K562 treated with DMSO at 1 percent for 12 hours (cell line): Measurements from ENCODE around the gene MAPK12. TPM values are rescaled to one million over a fixed set of nuclear protein-coding genes. Genes with fewer than 3 reads are reported as not detected.

ENCODE experiments used
- total RNA-seq: library from RNA; unstranded; fragments of 300-600 nt; gene quantifications from 2 replicates; pipeline ENCODE4 v1.2.3, GENCODE V29; 2022; ENCODE audit not compliant: insufficient read depth

MAPK12 gene
- 18.9 and 24.6 TPM in 2 replicates for total RNA-seq

DNA sequence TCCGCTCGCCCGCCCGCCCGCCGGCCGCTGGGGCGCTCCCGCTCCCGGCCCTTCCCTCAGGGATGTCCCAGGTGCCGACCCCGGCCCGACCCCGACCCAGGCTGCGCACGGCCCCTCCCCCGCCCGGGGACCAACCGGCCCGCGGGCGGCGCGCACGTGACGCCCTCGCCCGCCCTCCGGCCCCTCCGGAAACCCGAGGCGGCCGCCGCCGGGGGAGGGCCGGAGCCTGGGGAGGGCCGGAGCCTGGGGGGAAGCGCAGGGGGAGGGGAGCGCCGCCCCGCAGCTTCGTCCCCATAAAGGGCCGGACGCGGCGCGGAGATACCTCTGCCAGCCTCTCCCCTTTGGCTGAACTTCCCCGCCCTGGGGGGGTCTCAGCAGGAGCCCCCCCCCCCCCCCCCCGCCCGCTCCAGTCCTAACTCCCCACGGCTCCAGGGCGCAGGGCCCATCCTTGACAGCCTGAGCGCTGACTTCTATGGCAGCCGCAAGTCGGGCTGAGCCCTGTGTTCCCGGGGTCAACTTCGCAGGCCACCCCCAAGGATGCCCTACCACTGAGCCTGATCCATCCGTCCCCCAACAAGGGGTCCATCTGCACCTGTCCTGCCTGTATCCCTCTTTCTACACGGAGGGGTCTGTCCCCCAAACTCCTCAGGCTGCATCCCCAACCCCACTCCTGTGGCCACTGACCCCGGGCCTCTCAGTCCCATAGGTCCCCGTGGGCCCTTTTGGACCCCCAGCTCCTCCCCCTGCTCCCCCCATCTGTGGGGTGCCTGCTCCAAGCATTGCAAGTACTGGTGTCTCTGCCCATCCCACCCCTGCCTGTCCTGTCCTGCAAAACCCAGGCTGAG, at the start of gene MAPK12:
Gene MAPK12, minus strand, starts transcription at position 69 of the 845 bp plus-strand sequence. CDS start 174 bp downstream, outside the sequence.

DNA sequence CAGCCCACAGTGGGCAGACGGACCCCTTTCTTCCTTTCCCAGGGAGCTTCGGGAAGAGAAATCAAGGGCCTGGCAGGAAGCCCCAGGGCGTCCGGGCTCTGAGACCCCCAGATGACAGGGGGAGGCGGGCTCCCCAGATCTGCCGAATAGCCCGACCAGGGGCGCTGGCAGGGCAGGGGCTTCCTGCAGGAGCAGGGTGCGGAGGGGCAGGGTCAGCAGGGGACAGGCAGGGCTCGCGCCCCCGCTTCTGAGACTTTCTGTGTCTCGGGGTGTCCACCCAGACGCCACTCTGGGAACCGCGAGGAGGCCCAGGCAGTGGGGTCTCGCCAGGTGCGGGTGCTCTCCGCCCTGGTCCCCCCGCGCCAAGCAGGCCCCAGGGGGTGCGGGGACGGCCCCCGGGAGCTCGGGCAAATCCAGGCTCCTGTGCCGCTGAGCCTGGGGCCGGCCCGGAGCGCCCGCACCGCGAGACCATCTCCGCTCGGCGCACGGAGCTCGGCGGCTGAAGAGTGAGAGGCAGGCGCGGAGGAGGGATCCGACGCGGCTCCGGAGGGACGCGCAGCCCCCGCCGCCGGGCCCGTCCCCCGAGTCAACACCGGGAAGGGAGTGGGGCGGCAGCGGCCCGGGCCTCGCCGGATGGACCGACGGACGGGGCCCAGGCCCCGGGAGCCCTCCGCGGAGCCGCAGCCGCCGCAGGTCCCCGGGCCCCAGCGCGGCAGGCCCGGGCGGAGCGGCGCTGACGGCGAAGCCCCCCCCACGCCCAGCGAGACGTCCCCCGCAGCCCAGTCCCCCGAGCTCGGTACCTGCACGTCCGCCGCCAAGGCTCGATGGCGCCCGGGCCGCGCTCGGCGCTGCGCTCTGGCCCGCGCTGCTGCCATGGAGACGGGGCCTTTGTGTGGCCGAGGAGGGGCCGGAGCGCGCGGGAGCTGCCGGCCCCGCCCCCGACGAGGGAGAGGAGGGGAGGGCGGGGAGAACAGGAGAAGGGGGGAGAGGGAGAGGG, 45.6 kb upstream of the MAPK12 start, which contains the start of gene PLXNB2:
Gene PLXNB2, minus strand, starts transcription at position 894 of the 997 bp plus-strand sequence. CDS start 17,062 bp downstream, outside the sequence.

DNA sequence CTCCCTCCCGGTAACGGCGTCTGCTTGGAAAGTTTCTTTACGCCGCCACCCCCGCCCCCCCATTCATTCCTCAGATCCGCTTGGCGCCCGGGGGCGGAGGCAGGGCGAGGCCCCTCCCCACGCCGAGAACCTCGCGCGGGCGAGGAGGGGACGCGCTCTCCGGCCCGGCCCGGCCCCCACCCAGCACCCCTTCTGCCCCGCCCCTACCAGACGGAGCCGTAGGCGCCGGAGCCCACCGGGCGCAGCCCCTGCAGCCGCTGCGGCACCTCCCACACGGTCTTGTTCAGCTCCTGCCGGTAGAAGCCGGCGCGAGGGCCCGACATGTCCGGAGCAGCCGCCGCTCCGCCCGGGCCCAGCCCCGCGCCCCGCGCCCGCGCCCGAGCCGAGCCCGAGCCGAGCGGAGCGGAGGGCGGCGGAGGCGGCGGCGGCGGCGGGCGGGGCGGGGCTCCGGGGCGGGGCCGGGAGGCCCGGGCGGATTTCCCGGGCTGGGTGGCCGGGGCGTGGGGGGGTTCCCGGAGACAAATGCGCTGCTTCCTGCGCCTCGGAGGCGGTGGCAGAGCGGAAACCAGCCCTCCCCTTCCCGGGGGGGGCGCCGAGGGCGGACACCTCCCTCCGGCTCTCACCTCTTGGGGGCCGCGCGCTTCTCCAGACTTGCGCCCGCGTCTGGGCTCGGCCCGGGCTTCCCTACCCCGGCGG, 8.6 kb upstream of the MAPK12 start, which contains the start of gene MAPK11:
Gene MAPK11, minus strand, starts transcription at position 411 of the 696 bp plus-strand sequence. Its CDS starts 88 bp downstream, at position 323.

DNA sequence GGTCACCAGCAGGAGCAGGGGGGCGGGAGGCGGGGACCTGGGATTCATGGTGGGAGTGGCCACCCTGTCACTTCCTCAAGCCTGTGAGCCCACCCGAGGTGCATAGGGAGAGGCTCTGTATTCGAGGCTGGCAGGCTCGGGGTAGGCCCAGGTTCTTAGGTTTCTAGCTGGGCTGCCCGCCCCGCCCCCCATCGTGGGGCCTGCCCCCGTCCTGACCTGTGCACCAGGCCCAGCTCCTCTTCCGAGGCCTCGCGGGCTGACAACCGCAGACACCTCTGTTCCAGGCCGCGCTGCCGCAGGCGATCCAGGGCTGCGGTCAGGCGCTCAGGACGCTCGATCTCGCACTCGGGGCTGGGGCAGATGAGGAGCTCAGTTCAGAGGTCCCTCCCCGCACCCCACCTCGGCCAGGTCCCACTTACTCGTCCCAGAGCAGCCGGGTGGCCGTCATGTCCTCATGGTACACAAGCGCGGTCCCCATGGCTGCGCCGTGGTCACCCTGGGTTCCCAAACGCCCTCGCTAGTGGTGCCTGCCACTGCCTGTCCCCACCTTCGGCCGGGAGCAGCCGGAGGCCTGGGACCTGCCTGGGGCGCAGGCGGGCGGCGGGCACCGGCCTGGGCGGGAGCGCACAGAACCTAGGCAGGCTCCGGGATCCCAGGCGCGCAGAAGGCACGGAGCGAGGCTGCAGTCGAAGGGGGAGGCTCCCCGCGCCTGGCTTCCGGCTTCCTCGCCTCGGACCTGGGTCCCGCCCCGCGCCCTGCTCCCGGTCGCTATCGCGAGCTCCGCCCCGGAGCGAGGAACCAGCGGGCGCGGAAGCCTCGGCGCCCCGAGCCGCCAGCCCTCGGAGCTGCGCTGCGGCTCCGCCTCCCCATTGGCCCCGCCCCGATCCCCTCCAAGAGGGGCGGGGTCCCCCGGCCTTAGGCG, 10.7 kb downstream of the MAPK12 start, which contains the start of gene HDAC10:
Gene HDAC10, minus strand, starts transcription at position 711 of the 922 bp plus-strand sequence. Its CDS starts 233 bp downstream, at position 478.

DNA sequence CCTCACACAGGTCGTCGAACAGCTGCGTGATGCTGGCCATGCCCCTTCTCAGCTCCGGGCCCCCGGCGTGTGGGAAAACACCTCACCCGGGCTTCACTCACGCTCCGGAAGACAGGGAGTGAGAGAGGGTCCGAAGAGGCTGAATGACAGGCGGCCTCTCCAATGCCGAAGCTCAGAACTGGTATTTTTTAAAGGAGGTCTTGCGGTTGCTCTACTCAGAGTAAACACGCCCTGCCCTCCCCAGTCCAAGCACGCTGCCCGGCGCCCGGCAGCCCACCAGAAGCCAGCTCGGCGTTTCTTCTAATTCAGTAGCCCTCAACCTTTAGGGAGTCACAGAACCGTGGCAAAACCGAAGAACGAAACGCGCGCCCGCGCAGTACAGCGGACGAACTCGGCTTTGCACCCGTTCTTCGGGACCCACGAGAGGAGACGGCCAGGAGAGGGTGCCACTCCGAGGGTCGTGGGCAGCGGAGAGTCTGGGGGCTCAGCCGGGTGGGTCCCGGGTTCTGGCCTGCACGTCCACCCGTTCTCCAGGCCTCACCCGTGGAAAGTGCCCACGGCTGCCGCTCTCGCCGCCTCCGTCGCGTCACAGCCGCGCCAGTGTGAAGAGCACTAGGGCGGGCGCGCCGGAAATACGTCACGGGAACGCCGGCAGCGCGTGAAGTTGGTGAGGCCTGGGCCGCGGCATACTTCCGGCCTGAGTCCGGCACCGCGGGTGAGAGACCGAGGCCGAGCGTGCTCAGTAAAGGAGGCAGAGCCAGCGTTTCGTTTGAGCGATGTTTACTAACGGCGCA, 16.9 kb downstream of the MAPK12 start, which contains the start of gene TUBGCP6:
Gene TUBGCP6, minus strand, starts transcription at position 604 of the 794 bp plus-strand sequence. Its CDS starts 564 bp downstream, at position 40.

Other genes starting within 250 kb of the MAPK12 start
- gene IL17REL, start 248.9 kb downstream of the MAPK12 start, total RNA-seq, result 0.16 TPM in 1 of 2 replicates, not detected in the other
- gene TTLL8, start 203.4 kb downstream of the MAPK12 start, total RNA-seq, result not detected in 2 replicates
- 0.69 and 0.74 TPM in 2 replicates for gene MLC1, start 176.3 kb downstream of the MAPK12 start, total RNA-seq
- 1.1 TPM in 1 of 2 replicates, not detected in the other for gene MOV10L1, start 171.7 kb downstream of the MAPK12 start, total RNA-seq
- 22.8 and 30.2 TPM in 2 replicates for gene PANX2, start 91.0 kb downstream of the MAPK12 start, total RNA-seq
- gene TRABD, start 75.8 kb downstream of the MAPK12 start, total RNA-seq, result 47.8 and 54.8 TPM in 2 replicates
- 31.2 and 31.8 TPM in 2 replicates for gene SELENOO, start 60.7 kb downstream of the MAPK12 start, total RNA-seq
- 10.2 and 28.1 TPM in 2 replicates for gene TUBGCP6, start 16.7 kb downstream of the MAPK12 start, total RNA-seq
- 20.5 and 35.8 TPM in 2 replicates for gene HDAC10, start 10.4 kb downstream of the MAPK12 start, total RNA-seq
- gene MAPK11, start 8.7 kb upstream of the MAPK12 start, total RNA-seq, result 3.8 and 5.0 TPM in 2 replicates
- 18.4 and 33.9 TPM in 2 replicates for gene PLXNB2, start 46.0 kb upstream of the MAPK12 start, total RNA-seq
- gene DENND6B, start 65.3 kb upstream of the MAPK12 start, total RNA-seq, result 1.6 and 2.8 TPM in 2 replicates
- 41.2 and 53.8 TPM in 2 replicates for gene PPP6R2, start 81.6 kb upstream of the MAPK12 start, total RNA-seq
- gene SBF1, start 213.4 kb upstream of the MAPK12 start, total RNA-seq, result 39.8 and 53.2 TPM in 2 replicates
- gene ADM2, start 219.9 kb upstream of the MAPK12 start, total RNA-seq, result 5.9 and 9.7 TPM in 2 replicates
- gene MIOX, start 225.2 kb upstream of the MAPK12 start, total RNA-seq, result not detected in 2 replicates
- 47.0 and 59.2 TPM in 2 replicates for gene LMF2, start 246.0 kb upstream of the MAPK12 start, total RNA-seq
- gene NCAPH2, start 246.5 kb upstream of the MAPK12 start, total RNA-seq, result 73.6 and 85.3 TPM in 2 replicates